CD4-positive, CD25-positive, alpha-beta regulatory T cell (primary cell): ENCODE data around the gene TP63. TPM values are rescaled to one million over a fixed set of nuclear protein-coding genes. Genes with fewer than 3 reads are reported as not detected.

Experiments used
- ATAC-seq, 2 donors: fragments of 150-1000 bp; cut with Tn5 transposase; one replicate each; pipeline ENCODE4 v1.10.0; 2021; ENCODE audit warnings: low read depth in 2 of 2, moderate number of reproducible peaks in 2 of 2, moderate library complexity in 1 of 2
- DNase-seq, 3 donors: peaks; one replicate each; pipeline versions ENCODE4 v3.0.0 to v3.0.0-alpha.2; 2012 to 2022; ENCODE audit warnings: mixed read lengths in 1 of 3
- H3K27ac ChIP-seq: one replicate; pipeline ENCODE4 v1.7.0; 2013; ENCODE audit warnings: mild to moderate bottlenecking, low read length; ENCODE audit not compliant: insufficient read depth, poor library complexity, severe bottlenecking
- H3K27me3 ChIP-seq: one replicate; pipeline ENCODE4 v1.7.0; 2013; ENCODE audit warnings: low read length; ENCODE audit not compliant: control insufficient read depth, insufficient read depth
- H3K36me3 ChIP-seq: one replicate; pipeline ENCODE4 v1.7.0; 2013; ENCODE audit warnings: mild to moderate bottlenecking, low read length, moderate library complexity; ENCODE audit not compliant: control insufficient read depth, insufficient read depth
- H3K4me1 ChIP-seq: 2 replicates; pipeline ENCODE4 v1.7.0; 2013; ENCODE audit warnings: mild to moderate bottlenecking, low read length; ENCODE audit not compliant: insufficient read depth, control insufficient read depth, poor library complexity, severe bottlenecking
- H3K4me3 ChIP-seq: one replicate; pipeline ENCODE4 v1.7.0; 2013; ENCODE audit warnings: low read depth, mild to moderate bottlenecking, low read length, moderate library complexity
- H3K9me3 ChIP-seq, 2 experiments: 1 replicate in 1 of 2; 2 replicates in 1 of 2; pipeline ENCODE4 v1.7.0; 2013; ENCODE audit warnings: low read length in 2 of 2, mild to moderate bottlenecking in 1 of 2, moderate library complexity in 1 of 2; ENCODE audit not compliant: control insufficient read depth in 2 of 2
- H3K27ac Mint-ChIP-seq, 3 donors: one replicate each; pipeline ENCODE4 v1.8.0; 2020 to 2022; ENCODE audit warnings: mild to moderate bottlenecking in 3 of 3, mixed read lengths in 3 of 3, moderate library complexity in 2 of 3
- H3K27me3 Mint-ChIP-seq: one replicate; pipeline ENCODE4 v1.8.0; 2022; ENCODE audit warnings: mild to moderate bottlenecking, mixed read lengths
- H3K36me3 Mint-ChIP-seq: one replicate; pipeline ENCODE4 v1.8.0; 2020; ENCODE audit warnings: mixed read lengths
- H3K4me1 Mint-ChIP-seq, 4 donors: one replicate each; pipeline ENCODE4 v1.8.0; 2020 to 2022; ENCODE audit warnings: mixed read lengths in 4 of 4, mild to moderate bottlenecking in 1 of 4
- H3K4me3 Mint-ChIP-seq, 4 donors: one replicate each; pipeline ENCODE4 v1.8.0; 2020 to 2022; ENCODE audit warnings: mild to moderate bottlenecking in 4 of 4, mixed read lengths in 4 of 4, moderate library complexity in 3 of 4
- H3K9me3 Mint-ChIP-seq, 7 donors: one replicate each; pipeline ENCODE4 v1.8.0; 2020 to 2022; ENCODE audit warnings: mixed read lengths in 7 of 7, mild to moderate bottlenecking in 3 of 7, moderate library complexity in 2 of 7
- polyA plus RNA-seq, 4 donors: library from polyadenylated mRNA; unstranded; fragments of 300-500 nt; fragmentation: Illumina TruSeq; gene quantifications; one replicate each; pipeline ENCODE4 v1.2.3, GENCODE V29; 2021
- total RNA-seq: library from RNA; stranded (reverse); gene quantifications from one replicate; pipeline ENCODE4 v1.2.3, GENCODE V29; 2022

The TP63 gene
- total and polyA plus RNA-seq, 5 donors from 2014 or later: 0.10 to 0.89 (median 0.20) TPM; not detected in 1

DNA sequence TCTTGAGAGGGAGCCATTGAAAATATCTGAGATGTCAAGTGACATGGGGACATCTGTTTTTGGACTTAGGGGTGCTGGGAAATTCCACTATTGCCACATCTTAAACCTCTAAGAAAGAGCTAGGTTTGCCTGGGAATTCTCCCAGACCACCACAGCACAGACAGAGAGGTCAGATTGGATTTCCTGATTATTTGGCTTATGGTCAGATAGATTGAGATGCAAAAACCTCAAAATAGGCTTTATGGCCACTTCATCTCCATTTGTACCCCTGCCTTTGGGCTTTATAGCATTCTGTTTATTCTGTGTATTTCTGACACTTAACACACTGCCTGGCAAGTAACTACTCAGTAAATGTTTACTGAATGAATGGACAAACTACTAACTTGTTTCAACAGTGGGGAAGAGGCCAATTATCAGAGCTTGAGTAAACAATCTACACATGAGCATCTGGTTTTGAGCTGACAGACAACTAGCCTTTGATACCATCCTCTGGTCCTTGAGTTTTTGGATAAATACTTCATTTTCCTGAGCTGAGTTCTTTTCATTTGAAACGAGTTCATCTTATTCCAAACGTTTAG is 81.8 kb downstream of the TP63 start:
- H3K4me1 ChIP-seq: peaks cover 6% of the 10 kb centered on the region
- Mint-ChIP-seq H3K9me3 (peaks cover 0 to 3% (median 0%) of the 10 kb centered on the region in 7 donors), H3K4me3 (no peak overlapping the region), H3K36me3 (no peaks in the 10 kb centered on the region), H3K4me1 (peaks cover 0 to 8% (median 6%) of the 10 kb centered on the region in 4 donors), H3K27ac (no peak overlapping the region), H3K27me3 (no peaks in the 10 kb centered on the region)
- ATAC-seq (no peak), DNase-seq (no peak)
- no peak overlapping the region for H3K27ac ChIP-seq
- H3K4me3 ChIP-seq: no peak overlapping the region
- no peaks in the 10 kb centered on the region for H3K27me3 ChIP-seq
- no peaks in the 10 kb centered on the region for H3K9me3 ChIP-seq
- no peaks in the 10 kb centered on the region for H3K36me3 ChIP-seq

DNA sequence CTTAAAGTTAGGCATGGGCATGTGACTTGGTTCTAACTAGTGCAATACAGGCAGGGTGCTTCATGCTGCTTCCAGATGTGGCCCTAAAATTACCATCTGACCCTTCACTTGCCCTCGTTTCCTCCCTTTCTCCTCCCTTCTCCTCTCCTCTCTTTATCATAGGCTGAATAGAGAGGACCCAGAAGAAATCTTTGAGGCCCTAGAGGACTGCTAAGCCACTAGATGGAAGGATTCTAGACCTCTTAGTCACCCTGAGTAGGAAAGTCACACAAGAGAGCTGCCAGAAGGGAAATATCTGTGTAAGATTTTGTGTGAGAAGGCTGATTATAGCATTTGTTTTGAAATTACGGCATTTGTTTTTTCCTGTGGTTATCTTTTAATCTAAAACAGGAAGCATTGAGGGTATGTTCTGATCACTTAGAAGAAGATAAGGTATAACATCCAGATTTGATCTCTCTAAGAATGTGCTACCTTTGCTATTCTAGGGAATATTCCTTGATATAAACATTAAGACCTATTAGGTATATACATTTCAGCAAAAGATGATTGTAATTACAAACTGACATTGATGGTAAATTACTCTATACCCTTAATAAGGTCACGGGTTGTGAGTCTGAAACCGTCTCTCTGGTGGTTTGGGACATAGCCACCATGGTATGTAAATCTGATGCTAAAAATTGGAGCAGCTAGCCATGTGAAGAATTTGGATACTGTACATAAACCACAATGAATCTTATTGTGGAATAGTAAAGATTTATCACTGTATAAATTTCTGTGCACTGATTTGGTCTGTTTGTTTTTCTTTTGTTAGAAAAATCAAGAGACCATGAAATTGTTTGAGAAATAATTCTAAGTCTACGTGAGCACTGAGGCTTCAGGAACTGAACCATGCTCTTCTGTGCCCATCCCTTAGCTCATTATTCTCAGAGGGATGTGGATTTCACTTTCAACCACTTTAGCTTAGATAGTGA is 84.1 kb downstream of the TP63 start:
- H3K4me3 ChIP-seq: no peak overlapping the region
- no peak for DNase-seq
- H3K27me3 ChIP-seq: no peaks in the 10 kb centered on the region
- no peak overlapping the region for H3K27ac ChIP-seq
- no peaks in the 10 kb centered on the region for H3K9me3 ChIP-seq
- no peak for ATAC-seq
- Mint-ChIP-seq H3K4me1 (peaks cover 0 to 8% (median 6%) of the 10 kb centered on the region in 4 donors), H3K4me3 (no peak overlapping the region), H3K27me3 (peaks cover 6% of the 10 kb centered on the region), H3K9me3 (peaks cover 0 to 3% (median 0%) of the 10 kb centered on the region in 7 donors), H3K27ac (no peak overlapping the region), H3K36me3 (no peaks in the 10 kb centered on the region)
- peaks cover 6% of the 10 kb centered on the region for H3K4me1 ChIP-seq
- H3K36me3 ChIP-seq: no peaks in the 10 kb centered on the region

DNA sequence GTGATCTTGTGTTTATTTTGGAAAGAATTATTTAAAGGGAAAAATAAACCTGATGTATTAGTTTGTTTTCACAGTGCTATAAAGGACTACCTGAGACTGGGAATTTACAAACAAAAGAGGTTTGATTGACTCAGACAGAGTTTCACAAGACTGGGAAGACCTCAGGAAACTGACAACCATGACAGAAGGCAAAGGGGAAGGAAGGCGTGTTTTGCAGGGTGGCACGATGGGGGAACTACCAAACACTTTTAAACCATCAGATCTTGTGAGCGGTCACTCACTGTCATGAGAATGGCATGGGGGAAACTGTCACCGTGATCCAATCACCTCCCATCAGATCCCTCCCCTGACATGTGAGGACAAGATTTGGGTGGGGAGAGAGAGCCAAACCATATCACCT is 87.0 kb downstream of the TP63 start:
- H3K36me3 Mint-ChIP-seq: no peaks in the 10 kb centered on the region
- H3K27ac ChIP-seq: no peak overlapping the region
- peaks cover 6% of the 10 kb centered on the region for H3K4me1 ChIP-seq
- no peaks in the 10 kb centered on the region for H3K9me3 ChIP-seq
- H3K9me3 Mint-ChIP-seq: no peaks in the 10 kb centered on the region
- no peak overlapping the region for H3K4me3 ChIP-seq
- no peak for ATAC-seq
- no peak for DNase-seq
- no peak overlapping the region for H3K27ac Mint-ChIP-seq
- peaks cover 6% of the 10 kb centered on the region for H3K27me3 Mint-ChIP-seq
- H3K4me3 Mint-ChIP-seq: no peak overlapping the region
- H3K27me3 ChIP-seq: no peaks in the 10 kb centered on the region
- H3K36me3 ChIP-seq: no peaks in the 10 kb centered on the region
- H3K4me1 Mint-ChIP-seq: peaks cover 0 to 7% (median 6%) of the 10 kb centered on the region in 4 donors

DNA sequence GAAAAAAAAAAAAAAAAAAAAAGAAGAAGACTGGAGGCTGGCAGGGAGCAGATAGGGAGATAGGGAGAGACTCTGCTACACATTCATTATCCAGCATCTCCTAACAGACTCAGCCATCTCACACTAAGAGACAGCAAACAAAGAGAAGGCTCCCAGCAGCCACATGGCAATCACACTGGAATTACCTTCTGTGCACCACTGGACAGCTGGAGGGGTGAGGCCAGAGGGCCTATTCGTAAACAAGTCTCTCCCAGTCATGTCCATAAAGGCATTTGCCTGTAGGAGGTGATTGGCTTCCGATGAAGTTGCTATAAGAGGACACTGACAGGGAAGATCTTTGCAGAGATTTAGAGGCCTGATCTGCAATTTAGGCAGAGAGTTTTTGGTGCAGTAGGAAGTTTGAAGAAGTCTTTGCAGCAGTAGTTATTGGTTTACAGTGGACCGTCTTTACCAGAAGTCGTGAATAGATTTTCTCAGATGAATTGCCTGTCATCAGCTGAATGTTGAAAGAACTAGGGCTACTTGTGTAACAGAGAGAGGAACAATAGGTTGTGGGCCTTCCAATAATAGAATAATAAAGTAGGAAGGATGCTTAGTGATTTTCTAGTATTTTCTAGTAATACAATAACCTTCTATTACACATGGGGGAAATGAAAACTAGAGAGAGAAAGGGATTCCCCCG is 89.7 kb downstream of the TP63 start:
- H3K4me3 Mint-ChIP-seq: peak overlapping the region in 1 of 4 donors; percentile 13
- no peaks in the 10 kb centered on the region for H3K9me3 Mint-ChIP-seq
- peaks cover 6% of the 10 kb centered on the region for H3K27me3 Mint-ChIP-seq
- H3K27me3 ChIP-seq: no peaks in the 10 kb centered on the region
- H3K36me3 ChIP-seq: no peaks in the 10 kb centered on the region
- no peaks in the 10 kb centered on the region for H3K9me3 ChIP-seq
- H3K4me3 ChIP-seq: no peak overlapping the region
- no peaks in the 10 kb centered on the region for H3K36me3 Mint-ChIP-seq
- no peak overlapping the region for H3K27ac ChIP-seq
- no peaks in the 10 kb centered on the region for H3K4me1 Mint-ChIP-seq
- H3K4me1 ChIP-seq: no peaks in the 10 kb centered on the region
- ATAC-seq (no peak), DNase-seq (no peak)
- H3K27ac Mint-ChIP-seq: no peak overlapping the region

DNA sequence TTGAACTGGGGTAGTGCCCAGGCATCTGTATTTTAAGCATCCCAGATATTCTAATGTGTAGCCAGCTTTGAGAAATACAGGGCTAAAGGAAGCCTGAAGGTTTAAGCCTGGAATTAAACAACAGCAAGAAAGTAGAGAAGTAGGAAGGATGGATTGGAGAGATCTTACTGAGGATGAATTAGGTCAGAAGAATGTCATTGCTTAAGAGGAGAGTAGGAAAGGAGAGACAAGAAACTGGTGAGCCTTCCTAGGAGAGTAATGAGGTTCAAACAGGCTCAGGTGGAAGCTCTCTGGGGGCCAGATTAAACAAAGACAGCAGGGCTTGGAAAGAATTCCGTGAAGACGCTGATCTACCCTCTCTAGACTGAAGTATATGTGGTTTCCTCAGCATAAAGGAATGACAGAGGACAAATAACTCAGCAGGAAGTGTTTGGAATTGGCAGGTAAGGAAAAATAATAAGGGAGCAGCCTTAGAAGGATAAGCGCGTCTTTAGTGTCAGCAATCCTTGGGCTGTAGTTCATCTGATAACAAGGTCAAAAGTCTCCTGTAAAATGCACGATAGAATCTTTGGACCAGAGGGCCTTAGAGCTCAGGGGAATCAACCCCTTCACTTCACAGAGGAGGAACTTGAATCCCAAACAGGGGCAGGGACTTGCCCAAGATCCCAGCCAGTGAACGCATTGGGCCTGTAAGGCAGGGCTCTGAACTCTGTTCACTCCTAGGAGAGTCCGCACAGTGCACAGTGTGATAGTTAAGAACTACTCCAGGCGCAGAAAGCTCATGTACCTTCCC is 90.9 kb downstream of the TP63 start:
- Mint-ChIP-seq H3K27ac (no peak overlapping the region), H3K36me3 (no peaks in the 10 kb centered on the region), H3K4me3 (no peak overlapping the region), H3K27me3 (peaks cover 6% of the 10 kb centered on the region), H3K4me1 (no peaks in the 10 kb centered on the region), H3K9me3 (no peaks in the 10 kb centered on the region)
- no peaks in the 10 kb centered on the region for H3K9me3 ChIP-seq
- no peaks in the 10 kb centered on the region for H3K27me3 ChIP-seq
- H3K36me3 ChIP-seq: no peaks in the 10 kb centered on the region
- no peaks in the 10 kb centered on the region for H3K4me1 ChIP-seq
- no peak overlapping the region for H3K27ac ChIP-seq
- no peak for ATAC-seq
- H3K4me3 ChIP-seq: no peak overlapping the region
- no peak for DNase-seq

DNA sequence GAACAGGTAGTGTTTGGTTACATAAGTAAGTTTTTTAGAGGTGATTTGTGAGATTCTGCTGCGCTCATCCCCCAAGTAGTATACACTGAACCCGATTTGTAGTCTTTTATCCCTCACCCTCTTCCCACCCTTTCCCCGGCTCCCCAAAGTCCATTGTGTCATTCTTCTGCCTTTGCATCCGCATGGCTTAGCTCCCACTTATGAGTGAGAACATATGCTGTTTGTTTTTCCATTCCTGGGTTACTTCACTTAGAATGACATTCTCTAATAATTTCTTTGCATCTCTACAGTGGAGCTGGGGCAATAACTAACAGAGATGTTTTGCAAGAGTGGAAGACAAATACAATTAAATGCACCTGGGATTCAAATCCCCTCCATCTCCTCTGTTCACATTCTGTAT is 93.2 kb downstream of the TP63 start:
- no peak overlapping the region for H3K27ac Mint-ChIP-seq

DNA sequence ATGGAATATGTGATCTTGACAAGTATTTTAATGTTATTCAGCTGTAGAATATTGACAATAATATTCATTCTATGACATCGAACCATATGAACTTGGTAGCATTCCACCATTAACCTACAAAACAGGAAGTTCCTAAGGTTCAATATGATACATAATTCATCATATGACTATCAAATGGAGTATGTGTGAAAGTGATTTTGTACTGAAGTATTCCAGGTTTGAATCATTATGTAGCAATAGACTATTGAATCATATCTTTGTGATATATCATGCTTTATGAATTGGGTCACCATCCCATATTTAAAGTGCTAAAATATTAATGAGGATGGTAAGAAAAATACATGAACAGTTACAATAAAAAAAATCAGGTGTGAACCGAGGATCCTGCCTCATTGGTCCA is 95.1 kb downstream of the TP63 start:
- no peaks in the 10 kb centered on the region for H3K4me1 ChIP-seq
- no peaks in the 10 kb centered on the region for H3K9me3 ChIP-seq
- no peaks in the 10 kb centered on the region for H3K36me3 Mint-ChIP-seq
- no peak overlapping the region for H3K27ac Mint-ChIP-seq
- H3K4me3 Mint-ChIP-seq: no peak overlapping the region
- H3K27me3 Mint-ChIP-seq: peaks cover 7% of the 10 kb centered on the region
- no peak overlapping the region for H3K4me3 ChIP-seq
- no peaks in the 10 kb centered on the region for H3K4me1 Mint-ChIP-seq
- DNase-seq (no peak), ATAC-seq (no peak)
- H3K27me3 ChIP-seq: no peaks in the 10 kb centered on the region
- peaks cover 0 to 3% (median 0%) of the 10 kb centered on the region in 7 donors for H3K9me3 Mint-ChIP-seq
- no peaks in the 10 kb centered on the region for H3K36me3 ChIP-seq
- H3K27ac ChIP-seq: no peak overlapping the region

More for the DNA sequence above, 93.2 kb downstream of the TP63 start:
- Histone ChIP-seq H3K4me1 (no peaks in the 10 kb centered on the region), H3K27me3 (no peaks in the 10 kb centered on the region), H3K4me3 (no peak overlapping the region), H3K36me3 (no peaks in the 10 kb centered on the region), H3K27ac (no peak overlapping the region), H3K9me3 (no peaks in the 10 kb centered on the region)
- H3K4me3 Mint-ChIP-seq: no peak overlapping the region
- H3K27me3 Mint-ChIP-seq: peaks cover 7% of the 10 kb centered on the region
- no peaks in the 10 kb centered on the region for H3K36me3 Mint-ChIP-seq
- DNase-seq (no peak), ATAC-seq (no peak)
- no peaks in the 10 kb centered on the region for H3K4me1 Mint-ChIP-seq
- no peaks in the 10 kb centered on the region for H3K9me3 Mint-ChIP-seq
